SK-N-MC (cell line): Measurements from ENCODE around the gene HES5.
A peak's percentile ranks its signal among the peaks of the same experiment; 100 is the strongest.

Experiments used
- DNase-seq: peaks from one replicate; pipeline ENCODE4 v3.0.0-alpha.2; 2011; ENCODE audit warnings: low read depth, low spot score
- H3K27ac ChIP-seq: fragments of 200-600 bp; sonication (generic); 2 replicates; pipeline ENCODE4 v1.5.1; 2016; ENCODE audit warnings: mixed run types
- H3K36me3 ChIP-seq: fragments of 200-600 bp; sonication (generic); 2 replicates; pipeline ENCODE4 v1.6.1; 2017; ENCODE audit warnings: antibody characterized with exemption, low read length, mixed read lengths; ENCODE audit not compliant: insufficient read depth
- H3K4me3 ChIP-seq: fragments of 200-600 bp; sonication (generic); 2 replicates; pipeline ENCODE4 v1.5.1; 2016
- H3K9ac ChIP-seq: fragments of 200-600 bp; sonication (generic); 2 replicates; pipeline ENCODE4 v1.8.0; 2017; ENCODE audit warnings: mixed run types, mixed read lengths; ENCODE audit not compliant: insufficient read length
- H3K9me3 ChIP-seq: fragments of 200-600 bp; sonication (generic); 2 replicates; pipeline ENCODE4 v1.6.1; 2017; ENCODE audit warnings: low read depth, mild to moderate bottlenecking, antibody characterized with exemption, low read length, moderate library complexity, mixed read lengths
- EZH2 ChIP-seq: fragments of 200-600 bp; sonication (generic); IDR thresholded peaks from one replicate; pipeline ENCODE4 v1.6.1; 2017; ENCODE audit warnings: antibody characterized with exemption
- FOXP2 ChIP-seq: optimal IDR thresholded peaks from 2 replicates; pipeline ENCODE3; 2011; ENCODE audit warnings: mild to moderate bottlenecking, moderate library complexity; ENCODE audit not compliant: insufficient read depth; ENCODE audit errors: extremely low read length, control extremely low read depth
- POLR2AphosphoS5 ChIP-seq: IDR thresholded peaks from 2 replicates; pipeline ENCODE4 v1.6.1; 2012; ENCODE audit warnings: mild to moderate bottlenecking, low read depth, low read length, borderline replicate concordance

The HES5 gene

DNA sequence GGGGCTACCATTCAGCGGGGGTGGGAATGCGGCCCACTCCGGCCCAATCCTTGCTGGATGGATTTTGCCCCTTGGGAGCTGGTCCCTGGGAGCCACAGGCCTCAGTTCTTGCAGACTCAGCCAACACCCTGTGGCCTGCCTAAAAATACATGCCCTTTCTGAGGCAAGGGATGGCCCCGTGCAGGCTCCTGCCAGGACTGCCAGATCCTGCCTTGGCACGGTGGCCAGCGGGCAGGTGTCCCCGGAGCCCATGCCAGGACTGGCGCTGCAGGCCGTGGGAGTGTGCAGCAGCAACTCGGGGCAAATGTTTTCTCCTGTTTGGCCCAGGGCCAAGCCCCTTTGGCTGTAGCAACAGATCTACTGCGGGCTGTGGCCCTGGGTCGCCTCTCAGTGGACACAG, 2.0 kb downstream of the HES5 start:
- no peak for TF ChIP-seq POLR2AphosphoS5
- no peak for TF ChIP-seq FOXP2
- TF ChIP-seq EZH2 = no peak
- H3K27ac ChIP-seq = no peak overlapping the region
- H3K9ac ChIP-seq = no peak overlapping the region
- no peaks in the 10 kb centered on the region for H3K36me3 ChIP-seq
- H3K9me3 ChIP-seq = no peaks in the 10 kb centered on the region
- no peak overlapping the region for H3K4me3 ChIP-seq
- DNase-seq = no peak

DNA sequence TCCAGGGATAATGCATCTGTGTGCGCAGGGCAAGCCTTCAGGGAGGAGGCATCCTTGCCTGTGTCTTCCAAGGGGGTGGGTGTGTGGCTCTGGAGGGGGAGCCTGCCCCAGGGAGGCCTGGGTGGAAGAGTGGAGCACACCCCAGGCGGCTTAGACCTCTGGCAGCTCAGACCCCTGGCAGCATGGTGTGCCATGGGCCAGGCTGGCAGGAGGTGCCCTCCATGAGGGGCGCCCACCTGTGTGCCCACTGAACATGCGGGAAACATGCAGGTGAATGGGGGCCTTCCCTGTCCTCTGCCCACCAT, 2.6 kb downstream of the HES5 start:
- DNase-seq = no peak
- Histone ChIP-seq H3K4me3 (no peak overlapping the region), H3K36me3 (peaks cover 4% of the 10 kb centered on the region), H3K27ac (no peak overlapping the region), H3K9me3 (no peaks in the 10 kb centered on the region), H3K9ac (no peak overlapping the region)
- TF ChIP-seq FOXP2 = no peak
- TF ChIP-seq EZH2 = no peak
- no peak for TF ChIP-seq POLR2AphosphoS5

DNA sequence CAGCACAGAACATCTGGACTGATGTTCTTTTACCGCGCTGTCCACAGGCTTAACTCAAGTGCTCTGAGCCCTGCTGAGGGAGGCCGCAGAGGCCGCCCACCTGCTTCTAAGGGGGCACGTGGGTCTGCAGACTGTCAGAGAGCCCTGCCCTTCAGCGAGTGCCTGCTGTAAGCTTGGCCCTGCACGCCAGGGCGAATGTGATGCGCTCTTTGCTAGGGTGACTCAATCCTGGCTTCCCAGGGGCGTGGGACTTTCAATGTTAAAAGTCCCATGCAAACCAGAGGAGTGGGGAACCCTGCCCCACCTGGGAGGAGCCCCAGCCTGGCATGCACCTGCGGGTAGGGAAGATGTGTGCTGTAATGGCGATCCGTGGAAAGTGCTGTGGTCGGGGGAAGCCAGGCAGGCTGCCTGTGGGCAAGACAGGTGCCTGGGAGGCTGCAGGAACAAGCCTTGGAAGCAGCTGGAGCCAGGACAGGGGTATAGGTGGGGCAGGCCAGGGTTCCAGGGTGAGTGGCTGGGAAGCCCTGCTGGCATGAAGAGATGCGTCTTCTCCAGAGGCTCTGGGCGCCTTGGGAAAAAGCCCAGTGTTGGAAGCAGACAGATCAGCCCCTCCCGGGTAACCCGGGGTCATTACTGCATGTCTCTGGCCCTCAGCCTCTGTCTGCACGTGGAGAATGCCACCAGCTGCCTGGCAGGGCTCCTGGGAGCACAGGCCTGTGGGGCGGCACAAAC, 3.1 kb downstream of the HES5 start:
- no peak for TF ChIP-seq FOXP2
- no peak for TF ChIP-seq POLR2AphosphoS5
- no peak for TF ChIP-seq EZH2
- H3K36me3 ChIP-seq = peaks cover 5% of the 10 kb centered on the region
- no peak overlapping the region for H3K9ac ChIP-seq
- no peak overlapping the region for H3K27ac ChIP-seq
- no peak for DNase-seq
- H3K4me3 ChIP-seq = peak overlapping the region; percentile 99
- no peaks in the 10 kb centered on the region for H3K9me3 ChIP-seq

DNA sequence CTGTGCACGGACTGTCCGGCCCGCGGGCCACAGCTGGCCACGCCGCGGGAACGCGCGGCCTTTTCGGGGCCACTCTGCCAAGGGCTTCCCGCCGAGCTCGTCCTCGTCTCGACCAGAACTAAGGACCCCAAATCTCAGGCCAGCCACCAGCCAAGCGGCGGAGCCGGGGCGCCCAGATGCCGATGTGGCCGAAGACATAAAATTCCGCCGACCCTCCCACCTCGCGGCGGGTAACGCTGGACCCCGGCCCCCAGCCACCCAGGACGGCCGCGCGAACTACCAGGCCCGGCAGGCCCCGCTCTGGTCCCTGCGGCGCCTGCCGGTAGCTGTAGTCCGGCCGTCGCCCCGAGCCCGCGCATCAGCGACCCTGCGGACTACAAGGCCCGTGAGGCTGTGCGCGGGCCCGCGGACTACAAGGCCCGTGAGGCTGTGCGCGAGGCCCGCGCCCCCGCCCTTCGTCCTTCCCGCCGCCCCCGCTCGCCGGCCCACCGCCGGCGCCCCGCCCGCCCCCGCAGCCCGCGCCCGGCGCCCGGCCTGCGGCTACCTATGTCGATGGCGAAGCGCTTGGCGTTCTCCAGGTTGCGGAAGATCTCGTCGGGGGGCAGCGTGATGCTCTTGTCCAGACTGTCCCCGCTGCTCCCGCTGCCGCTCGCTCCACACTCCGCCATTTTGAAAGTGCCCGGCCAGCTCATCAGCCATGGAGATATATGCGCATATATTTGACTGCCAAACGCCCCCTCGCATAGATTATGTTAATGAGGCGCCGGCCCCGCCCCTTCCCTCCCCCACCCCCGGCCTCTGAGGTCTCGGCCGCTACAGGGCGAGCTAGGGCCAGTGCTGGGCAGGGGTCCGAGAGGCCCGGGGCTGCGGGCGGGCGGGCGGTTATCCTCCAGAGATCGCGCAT, 3.9 kb downstream of the HES5 start, which contains the start of gene PANK4:
TSS of gene PANK4 (minus strand) at position 677 of the 904 bp plus-strand sequence. CDS start at position 668, 9 bp downstream.
- H3K9me3 ChIP-seq = no peaks in the 10 kb centered on the region
- peak within 1 kb of the TSS; percentile 99 for H3K4me3 ChIP-seq
- H3K27ac ChIP-seq = no peak within 1 kb of the TSS
- H3K9ac ChIP-seq = peak within 1 kb of the TSS; percentile 93
- peak; percentile 37 for DNase-seq
- H3K36me3 ChIP-seq = peaks cover 10% of the 10 kb centered on the region
- TF ChIP-seq EZH2 (no peak), POLR2AphosphoS5 (peak; percentile 83), FOXP2 (no peak)

DNA sequence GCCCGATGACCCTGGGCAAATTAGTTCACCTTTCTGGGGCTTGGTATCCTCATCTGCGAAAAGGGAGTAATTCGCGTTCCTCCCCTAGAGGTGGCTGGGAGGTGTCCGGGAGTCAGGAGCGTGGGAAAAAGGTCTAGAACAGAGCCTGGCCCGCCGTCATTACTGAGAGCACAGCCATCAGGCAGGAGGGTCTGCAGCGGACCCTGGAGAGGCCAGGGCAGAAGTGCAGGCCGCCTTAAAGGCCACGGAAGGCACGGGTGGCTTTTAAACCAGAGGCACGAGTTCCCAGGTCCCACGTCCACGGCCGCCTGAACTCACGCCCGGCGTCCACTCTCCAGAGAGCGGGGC, 4.5 kb downstream of the HES5 start:
- Histone ChIP-seq H3K36me3 (peaks cover 17% of the 10 kb centered on the region), H3K9me3 (no peaks in the 10 kb centered on the region), H3K4me3 (peak overlapping the region; percentile 99), H3K9ac (peak overlapping the region; percentile 93), H3K27ac (no peak overlapping the region)
- no peak for TF ChIP-seq EZH2
- TF ChIP-seq POLR2AphosphoS5 = peak; percentile 6; the same call in 1 of the 2 replicates
- no peak for DNase-seq

DNA sequence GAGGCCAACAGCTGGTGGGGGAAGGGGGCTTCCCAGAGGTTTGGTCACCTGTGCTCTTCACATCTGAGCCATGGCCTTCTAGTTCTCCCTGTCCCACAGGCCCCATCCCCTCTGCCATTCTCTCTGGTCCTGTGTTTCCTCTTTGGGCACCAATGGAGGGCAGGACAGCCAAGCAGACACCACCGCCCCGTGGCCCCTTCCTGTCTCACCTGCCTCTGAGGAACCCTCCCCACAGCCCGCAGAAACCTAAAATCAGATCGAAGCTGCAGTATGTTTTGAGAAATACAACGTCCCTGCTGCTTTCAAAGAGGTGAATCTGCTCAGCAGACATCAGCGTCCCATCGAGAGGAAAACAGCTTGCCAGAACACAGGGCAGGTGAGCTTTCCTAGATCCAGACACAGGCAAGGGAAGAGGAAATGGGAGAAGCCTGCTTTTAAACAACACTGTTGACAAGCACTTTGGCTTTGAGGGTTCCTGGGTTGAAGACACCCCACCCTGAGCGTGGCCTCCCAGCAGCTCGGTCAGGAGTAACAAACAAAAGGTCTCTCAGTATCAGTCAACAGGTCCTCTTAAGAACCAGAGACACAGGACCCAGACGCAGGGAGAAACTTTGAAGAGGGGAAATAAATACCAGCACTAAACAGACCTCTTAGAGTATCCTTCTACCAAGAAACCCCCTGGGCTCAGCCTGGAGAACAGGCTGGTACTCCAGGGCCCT, 6.0 kb downstream of the HES5 start:
- Histone ChIP-seq H3K36me3 (peaks cover 28% of the 10 kb centered on the region), H3K9me3 (no peaks in the 10 kb centered on the region), H3K9ac (no peak overlapping the region), H3K4me3 (peak overlapping the region; percentile 99), H3K27ac (no peak overlapping the region)
- no peak for DNase-seq
- TF ChIP-seq FOXP2 = no peak
- no peak for TF ChIP-seq EZH2
- TF ChIP-seq POLR2AphosphoS5 = no peak

DNA sequence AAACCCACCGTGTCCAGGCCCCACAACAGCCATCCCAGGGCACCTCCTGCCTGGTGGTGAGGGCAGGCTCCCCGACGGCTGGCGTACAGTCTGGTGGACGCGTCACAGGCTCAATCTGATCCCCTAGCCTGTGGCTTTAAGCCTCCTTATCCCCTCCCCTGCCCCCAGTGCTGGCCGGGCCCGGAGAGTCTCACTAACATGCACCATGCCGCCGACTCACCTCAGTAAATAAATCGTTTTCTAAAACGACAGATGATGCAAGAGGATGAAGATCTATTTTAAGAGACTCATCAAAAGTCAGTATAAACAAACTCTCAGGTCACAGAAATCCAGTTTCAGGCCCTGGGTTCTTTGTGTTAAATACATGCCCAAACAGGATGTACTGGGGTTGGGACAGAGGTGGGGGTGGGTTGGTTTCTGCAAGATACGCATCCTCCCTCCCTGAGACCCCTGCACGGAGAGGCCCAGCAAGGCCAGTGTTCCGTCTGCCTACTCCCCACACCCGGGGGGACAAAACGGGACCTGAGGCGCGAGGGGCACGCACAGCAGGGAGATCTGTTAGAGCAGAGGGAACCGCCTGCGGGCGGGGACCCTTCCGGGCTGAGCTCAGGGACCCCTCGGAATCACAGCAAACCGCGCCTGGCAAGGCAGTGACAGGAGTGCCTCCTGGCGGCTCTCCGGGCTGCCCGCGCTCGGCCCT, 6.7 kb downstream of the HES5 start:
- H3K9me3 ChIP-seq = no peaks in the 10 kb centered on the region
- H3K27ac ChIP-seq = no peak overlapping the region; the same call in 1 of the 2 replicates
- DNase-seq = no peak
- H3K9ac ChIP-seq = no peak overlapping the region
- H3K4me3 ChIP-seq = no peak overlapping the region
- TF ChIP-seq EZH2 = no peak
- TF ChIP-seq FOXP2 = no peak
- no peak for TF ChIP-seq POLR2AphosphoS5
- peaks cover 35% of the 10 kb centered on the region for H3K36me3 ChIP-seq
